ENCODE data around the gene CTSK.

CTSK gene

GRCh38 chr1:150765296-150765976 is 42.6 kb downstream of the CTSK start, which contains the start of gene CTSS:
Gene CTSS, minus strand, starts transcription at chr1:150765778. Its CDS starts 1,015 bp downstream, at chr1:150764763.
- no peaks in the 10 kb centered on the region for H3K9me3 ChIP-seq (ENCODE audit: control insufficient read depth in 2 of 2, low read length in 2 of 2)
- H3K27ac ChIP-seq (ENCODE audit: low read depth in 2 of 2, low read length in 2 of 2) = peak within 1 kb of the TSS; percentile 79 to 94
- peak within 1 kb of the TSS; percentile 70 to 94 for H3K9ac ChIP-seq (ENCODE audit: low read depth in 1 of 2, low read length in 2 of 2)
- peak within 1 kb of the TSS; percentile 69 to 91 for H3K4me3 ChIP-seq (ENCODE audit: low read length in 2 of 2)
- H3K27me3 ChIP-seq (ENCODE audit: control insufficient read depth in 2 of 2, insufficient read depth in 2 of 2, low read length in 2 of 2) = no peaks in the 10 kb centered on the region
- H3K36me3 ChIP-seq (ENCODE audit: control insufficient read depth in 2 of 2, insufficient read depth in 2 of 2, low read length in 2 of 2) = no peaks in the 10 kb centered on the region
- peaks cover 10 to 17% of the 10 kb centered on the region in 2 donors for H3K4me1 ChIP-seq (ENCODE audit: control insufficient read depth in 2 of 2, insufficient read depth in 2 of 2, low read length in 2 of 2)

GRCh38 chr1:150764617-150765101 is 43.4 kb downstream of the CTSK start:
- Histone ChIP-seq H3K36me3 (ENCODE audit: control insufficient read depth in 2 of 2, insufficient read depth in 2 of 2, low read length in 2 of 2) (peaks cover 0 to 1% of the 10 kb centered on the region in 2 donors), H3K27me3 (ENCODE audit: control insufficient read depth in 2 of 2, insufficient read depth in 2 of 2, low read length in 2 of 2) (no peaks in the 10 kb centered on the region), H3K9ac (ENCODE audit: low read depth in 1 of 2, low read length in 2 of 2) (peak overlapping the region; percentile 70 to 94), H3K27ac (ENCODE audit: low read depth in 2 of 2, low read length in 2 of 2) (peak overlapping the region; percentile 79 to 94), H3K9me3 (ENCODE audit: control insufficient read depth in 2 of 2, low read length in 2 of 2) (no peaks in the 10 kb centered on the region), H3K4me3 (ENCODE audit: low read length in 2 of 2) (peak overlapping the region; percentile 69 to 91), H3K4me1 (ENCODE audit: control insufficient read depth in 2 of 2, insufficient read depth in 2 of 2, low read length in 2 of 2) (peaks cover 10 to 17% of the 10 kb centered on the region in 2 donors)

- Histone ChIP-seq H3K9me3 (ENCODE audit: control insufficient read depth in 2 of 2, low read length in 2 of 2) (no peaks in the 10 kb centered on the region), H3K9ac (ENCODE audit: low read depth in 1 of 2, low read length in 2 of 2) (no peak overlapping the region), H3K27ac (ENCODE audit: low read depth in 2 of 2, low read length in 2 of 2) (no peak overlapping the region), H3K27me3 (ENCODE audit: control insufficient read depth in 2 of 2, insufficient read depth in 2 of 2, low read length in 2 of 2) (no peaks in the 10 kb centered on the region), H3K4me3 (ENCODE audit: low read length in 2 of 2) (peak overlapping the region; percentile 10 to 33), H3K4me1 (ENCODE audit: control insufficient read depth in 2 of 2, insufficient read depth in 2 of 2, low read length in 2 of 2) (peaks cover 10 to 17% of the 10 kb centered on the region in 2 donors), H3K36me3 (ENCODE audit: control insufficient read depth in 2 of 2, insufficient read depth in 2 of 2, low read length in 2 of 2) (peaks cover 4 to 5% of the 10 kb centered on the region in 2 donors)
These were observed 45.0 kb downstream of the CTSK start for GRCh38 chr1:150763018-150763417.

GRCh38 chr1:150762552-150762951 is 45.5 kb downstream of the CTSK start:
- Histone ChIP-seq H3K9ac (ENCODE audit: low read depth in 1 of 2, low read length in 2 of 2) (no peak overlapping the region), H3K27ac (ENCODE audit: low read depth in 2 of 2, low read length in 2 of 2) (no peak overlapping the region), H3K36me3 (ENCODE audit: control insufficient read depth in 2 of 2, insufficient read depth in 2 of 2, low read length in 2 of 2) (peaks cover 7 to 10% of the 10 kb centered on the region in 2 donors), H3K9me3 (ENCODE audit: control insufficient read depth in 2 of 2, low read length in 2 of 2) (no peaks in the 10 kb centered on the region), H3K4me1 (ENCODE audit: control insufficient read depth in 2 of 2, insufficient read depth in 2 of 2, low read length in 2 of 2) (peaks cover 10 to 17% of the 10 kb centered on the region in 2 donors), H3K4me3 (ENCODE audit: low read length in 2 of 2) (no peak overlapping the region), H3K27me3 (ENCODE audit: control insufficient read depth in 2 of 2, insufficient read depth in 2 of 2, low read length in 2 of 2) (no peaks in the 10 kb centered on the region)

GRCh38 chr1:150761801-150762200 is 46.3 kb downstream of the CTSK start:
- Histone ChIP-seq H3K9ac (ENCODE audit: low read depth in 1 of 2, low read length in 2 of 2) (no peak overlapping the region), H3K27me3 (ENCODE audit: control insufficient read depth in 2 of 2, insufficient read depth in 2 of 2, low read length in 2 of 2) (no peaks in the 10 kb centered on the region), H3K36me3 (ENCODE audit: control insufficient read depth in 2 of 2, insufficient read depth in 2 of 2, low read length in 2 of 2) (peaks cover 12 to 13% of the 10 kb centered on the region in 2 donors), H3K4me1 (ENCODE audit: control insufficient read depth in 2 of 2, insufficient read depth in 2 of 2, low read length in 2 of 2) (peaks cover 10 to 17% of the 10 kb centered on the region in 2 donors), H3K9me3 (ENCODE audit: control insufficient read depth in 2 of 2, low read length in 2 of 2) (no peaks in the 10 kb centered on the region), H3K4me3 (ENCODE audit: low read length in 2 of 2) (no peak overlapping the region), H3K27ac (ENCODE audit: low read depth in 2 of 2, low read length in 2 of 2) (no peak overlapping the region)

DNA sequence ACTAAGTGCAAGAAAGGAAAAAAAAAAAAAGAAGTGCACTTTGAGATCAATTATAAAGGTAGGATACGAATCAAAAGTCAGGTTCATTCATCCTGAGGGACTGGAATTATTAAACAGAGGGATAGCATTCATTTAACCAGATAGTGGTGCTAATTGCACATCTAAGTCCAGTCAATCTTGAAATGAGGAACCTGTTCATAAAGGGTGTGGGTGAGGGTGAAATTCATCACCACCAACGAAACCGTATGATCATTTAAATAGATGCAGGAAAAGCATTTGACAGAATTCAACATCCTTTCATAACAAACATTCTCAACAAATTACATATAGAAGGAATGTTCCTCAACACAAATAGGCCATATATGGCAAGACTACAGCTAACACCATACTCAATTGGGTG is 48.0 kb downstream of the CTSK start:
- no peak overlapping the region for H3K9ac ChIP-seq (ENCODE audit: low read depth in 1 of 2, low read length in 2 of 2)
- no peak overlapping the region for H3K4me3 ChIP-seq (ENCODE audit: low read length in 2 of 2)
- H3K9me3 ChIP-seq (ENCODE audit: control insufficient read depth in 2 of 2, low read length in 2 of 2) = no peaks in the 10 kb centered on the region
- H3K27ac ChIP-seq (ENCODE audit: low read depth in 2 of 2, low read length in 2 of 2) = no peak overlapping the region
- peaks cover 13 to 20% of the 10 kb centered on the region in 2 donors for H3K36me3 ChIP-seq (ENCODE audit: control insufficient read depth in 2 of 2, insufficient read depth in 2 of 2, low read length in 2 of 2)
- no peaks in the 10 kb centered on the region for H3K27me3 ChIP-seq (ENCODE audit: control insufficient read depth in 2 of 2, insufficient read depth in 2 of 2, low read length in 2 of 2)
- H3K4me1 ChIP-seq (ENCODE audit: control insufficient read depth in 2 of 2, insufficient read depth in 2 of 2, low read length in 2 of 2) = peaks cover 7 to 13% of the 10 kb centered on the region in 2 donors

GRCh38 chr1:150753416-150753815 is 54.6 kb downstream of the CTSK start:
- no peaks in the 10 kb centered on the region for H3K27me3 ChIP-seq (ENCODE audit: control insufficient read depth in 2 of 2, insufficient read depth in 2 of 2, low read length in 2 of 2)
- peak overlapping the region; percentile 75 to 84 for H3K27ac ChIP-seq (ENCODE audit: low read depth in 2 of 2, low read length in 2 of 2)
- H3K9ac ChIP-seq (ENCODE audit: low read depth in 1 of 2, low read length in 2 of 2) = peak overlapping the region in 1 of 2 donors; percentile 50
- no peak overlapping the region for H3K4me3 ChIP-seq (ENCODE audit: low read length in 2 of 2)
- no peaks in the 10 kb centered on the region for H3K9me3 ChIP-seq (ENCODE audit: control insufficient read depth in 2 of 2, low read length in 2 of 2)
- peaks cover 35 to 43% of the 10 kb centered on the region in 2 donors for H3K36me3 ChIP-seq (ENCODE audit: control insufficient read depth in 2 of 2, insufficient read depth in 2 of 2, low read length in 2 of 2)
- H3K4me1 ChIP-seq (ENCODE audit: control insufficient read depth in 2 of 2, insufficient read depth in 2 of 2, low read length in 2 of 2) = peaks cover 5 to 40% of the 10 kb centered on the region in 2 donors

GRCh38 chr1:150751443-150751842 is 56.6 kb downstream of the CTSK start:
- Histone ChIP-seq H3K36me3 (ENCODE audit: control insufficient read depth in 2 of 2, insufficient read depth in 2 of 2, low read length in 2 of 2) (peaks cover 40 to 51% of the 10 kb centered on the region in 2 donors), H3K27me3 (ENCODE audit: control insufficient read depth in 2 of 2, insufficient read depth in 2 of 2, low read length in 2 of 2) (no peaks in the 10 kb centered on the region), H3K4me3 (ENCODE audit: low read length in 2 of 2) (no peak overlapping the region), H3K9ac (ENCODE audit: low read depth in 1 of 2, low read length in 2 of 2) (no peak overlapping the region), H3K27ac (ENCODE audit: low read depth in 2 of 2, low read length in 2 of 2) (peak overlapping the region; percentile 10 to 84), H3K9me3 (ENCODE audit: control insufficient read depth in 2 of 2, low read length in 2 of 2) (no peaks in the 10 kb centered on the region), H3K4me1 (ENCODE audit: control insufficient read depth in 2 of 2, insufficient read depth in 2 of 2, low read length in 2 of 2) (peaks cover 5 to 40% of the 10 kb centered on the region in 2 donors)

DNA sequence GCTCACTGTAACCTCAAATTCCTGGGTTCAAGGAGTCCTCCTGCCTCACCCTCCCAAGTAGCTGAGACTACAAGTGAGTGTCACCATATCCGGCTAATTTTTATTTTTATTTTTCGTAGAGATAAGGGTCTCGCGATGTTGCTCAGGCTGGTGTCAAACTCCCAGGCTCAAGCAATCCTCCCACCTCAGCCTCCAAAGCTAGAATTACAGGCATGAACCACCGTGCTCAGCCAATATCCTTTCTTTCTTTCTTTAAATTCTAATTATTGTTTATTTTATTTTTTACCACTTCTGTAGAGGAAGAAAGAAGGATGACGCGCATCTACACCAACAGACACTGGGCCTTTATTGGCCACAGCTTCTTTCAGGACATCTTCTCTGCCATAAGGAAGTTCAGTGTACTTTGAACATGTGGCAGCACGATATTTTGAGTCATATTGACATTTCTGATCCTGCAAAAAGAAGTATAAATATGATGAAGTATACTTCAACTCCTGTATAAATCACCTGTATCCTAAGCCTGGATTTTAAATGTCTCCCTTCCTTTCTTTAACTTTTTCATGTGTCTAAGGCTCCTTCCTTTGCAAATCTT is 58.2 kb downstream of the CTSK start:
- H3K4me3 ChIP-seq (ENCODE audit: low read length in 2 of 2) = no peak overlapping the region
- H3K9me3 ChIP-seq (ENCODE audit: control insufficient read depth in 2 of 2, low read length in 2 of 2) = no peaks in the 10 kb centered on the region
- peaks cover 53 to 55% of the 10 kb centered on the region in 2 donors for H3K36me3 ChIP-seq (ENCODE audit: control insufficient read depth in 2 of 2, insufficient read depth in 2 of 2, low read length in 2 of 2)
- H3K4me1 ChIP-seq (ENCODE audit: control insufficient read depth in 2 of 2, insufficient read depth in 2 of 2, low read length in 2 of 2) = peaks cover 5 to 40% of the 10 kb centered on the region in 2 donors
- peak overlapping the region in 1 of 2 donors; percentile 25 for H3K9ac ChIP-seq (ENCODE audit: low read depth in 1 of 2, low read length in 2 of 2)
- H3K27ac ChIP-seq (ENCODE audit: low read depth in 2 of 2, low read length in 2 of 2) = peak overlapping the region; percentile 67 to 87
- H3K27me3 ChIP-seq (ENCODE audit: control insufficient read depth in 2 of 2, insufficient read depth in 2 of 2, low read length in 2 of 2) = no peaks in the 10 kb centered on the region
